HG02852 (cell line): ENCODE data around the gene ZFP2.
A peak's percentile ranks its signal among the peaks of the same experiment; 100 is the strongest.
"Not testable (repeated sequence)": the region's sequence is repeated elsewhere in the genome, so short reads cannot be mapped to it uniquely, and the experiment has no call there.

Experiments used
- ATAC-seq: cut with Tn5 transposase; IDR thresholded peaks from one replicate; pipeline ENCODE4 v1.9.1; 2021; ENCODE audit warnings: mild to moderate bottlenecking, moderate library complexity; ENCODE audit not compliant: unreplicated experiment

ZFP2 gene

GRCh38 chr5:178895615-178896571 is at the start of gene ZFP2:
Gene ZFP2 (plus strand): TSS chr5:178895913. CDS start chr5:178931314, 35,401 bp downstream.
- ATAC-seq: no peak

GRCh38 chr5:178849316-178849715 is 46.4 kb upstream of the ZFP2 start:
- no peak for ATAC-seq

- no peak for ATAC-seq
Observed at GRCh38 chr5:178851951-178852350, 43.8 kb upstream of the ZFP2 start.

GRCh38 chr5:178854284-178854683 is 41.4 kb upstream of the ZFP2 start:
- no peak for ATAC-seq

GRCh38 chr5:178859625-178860521 is 35.8 kb upstream of the ZFP2 start, which contains the start of gene ZNF354B:
Gene ZNF354B (plus strand): TSS chr5:178859953. CDS start chr5:178861048, 1,095 bp downstream.
- ATAC-seq: peak; percentile 97

GRCh38 chr5:178860615-178861014 is 35.1 kb upstream of the ZFP2 start:
- peak; percentile 5 for ATAC-seq

- no peak for ATAC-seq
Observed at GRCh38 chr5:178861627-178862026, 34.1 kb upstream of the ZFP2 start.

- no peak for ATAC-seq
Observed at GRCh38 chr5:178866946-178867345, 28.8 kb upstream of the ZFP2 start.

GRCh38 chr5:178869577-178869976 is 26.1 kb upstream of the ZFP2 start:
- ATAC-seq: no peak

- no peak for ATAC-seq
Observed at GRCh38 chr5:178870411-178870810, 25.3 kb upstream of the ZFP2 start.

- ATAC-seq: no peak
Observed at GRCh38 chr5:178872302-178872701, 23.4 kb upstream of the ZFP2 start.

- not testable (repeated sequence) for ATAC-seq
Observed at GRCh38 chr5:178883115-178883694, 12.5 kb upstream of the ZFP2 start.

- ATAC-seq: no peak
Observed at GRCh38 chr5:178883815-178884430, 11.8 kb upstream of the ZFP2 start.

- no peak for ATAC-seq
Observed at GRCh38 chr5:178899289-178899688, 3.6 kb downstream of the ZFP2 start.

GRCh38 chr5:178902849-178903248 is 7.1 kb downstream of the ZFP2 start:
- ATAC-seq: no peak

- ATAC-seq: no peak
Observed at GRCh38 chr5:178931846-178932760, 36.4 kb downstream of the ZFP2 start.

GRCh38 chr5:178940569-178941360 is 45.1 kb downstream of the ZFP2 start, which contains the start of gene ZNF454:
Gene ZNF454 (plus strand): TSS chr5:178941198. CDS start chr5:178942792, 1,594 bp downstream.
- ATAC-seq: no peak

GRCh38 chr5:178941361-178941760 is 45.6 kb downstream of the ZFP2 start:
- ATAC-seq: no peak
